ENCODE results near the gene CHPF2. TPM values are rescaled to one million over a fixed set of nuclear protein-coding genes. Genes with fewer than 3 reads are reported as not detected.

CHPF2 gene
- total RNA-seq, 3 donors from 2014 or later = 38.3 to 52.2 (median 41.5) TPM

DNA sequence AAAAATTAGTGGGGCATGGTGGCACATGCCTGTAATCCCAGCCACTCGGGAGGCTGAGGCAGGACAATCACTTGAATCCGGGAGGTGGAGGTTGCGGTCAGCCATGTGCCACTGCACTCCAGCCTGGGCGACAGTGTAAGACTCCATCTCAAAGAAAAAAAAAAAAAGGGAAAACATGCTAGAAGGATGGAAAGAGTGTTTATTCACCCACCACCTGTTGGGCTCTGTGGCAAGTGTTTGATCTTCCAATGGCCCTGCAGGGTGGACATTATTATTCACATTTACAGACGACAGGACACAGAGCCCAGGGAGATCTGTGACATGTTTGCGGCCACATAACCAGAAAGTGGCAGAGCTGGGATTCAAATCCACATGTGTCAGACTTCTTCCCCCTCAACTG is 49.4 kb downstream of the CHPF2 start:
- H3K4me3 ChIP-seq = no peak overlapping the region
- intact Hi-C loops (cut with DNase I, micrococcal nuclease) = no loop called here
- no peaks in the 10 kb centered on the region for H3K9me3 ChIP-seq
- H3K36me3 ChIP-seq (ENCODE audit: low read depth) = no peaks in the 10 kb centered on the region
- TF ChIP-seq, protein P1, sequence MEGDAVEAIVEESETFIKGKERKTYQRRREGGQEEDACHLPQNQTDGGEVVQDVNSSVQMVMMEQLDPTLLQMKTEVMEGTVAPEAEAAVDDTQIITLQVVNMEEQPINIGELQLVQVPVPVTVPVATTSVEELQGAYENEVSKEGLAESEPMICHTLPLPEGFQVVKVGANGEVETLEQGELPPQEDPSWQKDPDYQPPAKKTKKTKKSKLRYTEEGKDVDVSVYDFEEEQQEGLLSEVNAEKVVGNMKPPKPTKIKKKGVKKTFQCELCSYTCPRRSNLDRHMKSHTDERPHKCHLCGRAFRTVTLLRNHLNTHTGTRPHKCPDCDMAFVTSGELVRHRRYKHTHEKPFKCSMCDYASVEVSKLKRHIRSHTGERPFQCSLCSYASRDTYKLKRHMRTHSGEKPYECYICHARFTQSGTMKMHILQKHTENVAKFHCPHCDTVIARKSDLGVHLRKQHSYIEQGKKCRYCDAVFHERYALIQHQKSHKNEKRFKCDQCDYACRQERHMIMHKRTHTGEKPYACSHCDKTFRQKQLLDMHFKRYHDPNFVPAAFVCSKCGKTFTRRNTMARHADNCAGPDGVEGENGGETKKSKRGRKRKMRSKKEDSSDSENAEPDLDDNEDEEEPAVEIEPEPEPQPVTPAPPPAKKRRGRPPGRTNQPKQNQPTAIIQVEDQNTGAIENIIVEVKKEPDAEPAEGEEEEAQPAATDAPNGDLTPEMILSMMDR (IDR thresholded peaks at IDR 0.05) = no peak
- DNase-seq (no peak), ATAC-seq (no peak)
- H3K4me1 ChIP-seq (ENCODE audit: low read depth) = no peaks in the 10 kb centered on the region

DNA sequence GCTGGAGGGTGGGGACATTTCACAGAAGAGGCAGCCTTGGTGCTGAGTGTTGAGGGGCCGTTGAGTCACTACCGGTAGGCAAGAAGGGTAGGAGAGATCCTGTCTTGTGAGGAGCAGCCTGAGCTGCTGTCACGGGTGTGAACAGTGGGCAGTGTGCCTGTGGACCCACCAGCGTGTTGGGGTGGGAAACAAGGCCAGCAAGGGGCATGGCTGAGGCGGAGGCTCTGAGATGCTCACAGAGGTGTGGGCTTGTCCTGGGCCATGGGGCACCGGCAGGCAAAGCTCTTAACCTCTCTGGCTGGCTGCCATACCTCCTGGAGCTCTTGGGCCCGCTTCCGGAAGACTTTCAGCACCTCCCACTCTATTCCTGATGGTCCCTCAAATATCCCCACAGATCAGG is 49.8 kb downstream of the CHPF2 start:
- DNase-seq (no peak), ATAC-seq (no peak)
- H3K9me3 ChIP-seq = no peaks in the 10 kb centered on the region
- H3K4me3 ChIP-seq = no peak overlapping the region
- intact Hi-C loops (cut with DNase I, micrococcal nuclease) = no loop called here
- TF ChIP-seq, protein P1 (IDR thresholded peaks at IDR 0.05) = no peak
- no peaks in the 10 kb centered on the region for H3K36me3 ChIP-seq (ENCODE audit: low read depth)
- no peaks in the 10 kb centered on the region for H3K4me1 ChIP-seq (ENCODE audit: low read depth)

DNA sequence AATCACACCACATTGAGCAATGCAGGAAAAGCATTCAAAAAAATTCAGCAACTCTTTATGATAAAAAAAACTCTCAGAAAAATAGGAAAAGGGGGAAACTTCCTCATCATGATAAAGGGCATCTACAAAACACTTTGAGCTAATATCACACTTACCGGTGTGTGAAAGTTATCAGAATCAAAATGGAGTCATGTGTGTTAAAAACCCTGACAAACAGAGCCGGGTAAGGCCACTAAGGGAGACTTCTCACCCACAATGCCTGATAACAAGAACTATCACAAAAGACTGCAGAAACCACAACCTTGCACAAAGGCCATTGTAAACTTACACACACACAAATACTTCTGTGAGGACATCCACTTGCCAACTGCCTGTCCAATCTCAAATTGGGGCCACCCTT is 51.0 kb downstream of the CHPF2 start:
- no peak overlapping the region for H3K4me3 ChIP-seq
- no peak for ATAC-seq
- no peaks in the 10 kb centered on the region for H3K36me3 ChIP-seq (ENCODE audit: low read depth)
- no peaks in the 10 kb centered on the region for H3K4me1 ChIP-seq (ENCODE audit: low read depth)
- intact Hi-C loops (cut with DNase I, micrococcal nuclease) = no loop called here
- H3K9me3 ChIP-seq = no peaks in the 10 kb centered on the region
- DNase-seq = no peak
- TF ChIP-seq, protein P1 (IDR thresholded peaks at IDR 0.05) = no peak

DNA sequence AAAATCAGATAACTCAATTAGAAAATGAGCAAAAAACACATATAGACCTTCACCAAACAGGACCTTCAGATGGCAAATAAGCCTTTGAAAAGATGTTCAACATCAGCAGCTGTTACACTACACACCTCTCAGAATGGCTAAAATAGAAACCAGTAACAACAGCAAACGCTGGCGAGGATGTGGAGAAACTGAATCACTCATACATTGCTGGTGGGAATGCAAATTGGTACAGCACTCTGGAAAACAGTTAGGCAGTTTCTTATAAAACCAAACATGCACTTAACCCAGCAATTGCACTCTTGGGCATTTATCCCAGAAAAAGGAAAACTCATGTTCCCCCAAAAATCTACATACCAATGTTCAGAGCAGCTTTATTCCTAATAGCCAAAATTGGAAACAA is 53.9 kb downstream of the CHPF2 start:
- TF ChIP-seq, protein P1 (IDR thresholded peaks at IDR 0.05) = no peak
- intact Hi-C loops (cut with DNase I, micrococcal nuclease) = no loop called here
- Histone ChIP-seq H3K4me3 (no peak overlapping the region), H3K36me3 (ENCODE audit: low read depth) (no peaks in the 10 kb centered on the region), H3K4me1 (ENCODE audit: low read depth) (no peaks in the 10 kb centered on the region), H3K9me3 (no peaks in the 10 kb centered on the region)
- DNase-seq (no peak), ATAC-seq (no peak)

Other genes starting within 250 kb of the CHPF2 start
- gene NOS3, start 241.5 kb upstream of the CHPF2 start, total RNA-seq = 1 to 10 TPM; 2.5 to 6.3 (median 6.0) TPM
- gene ATG9B, start 208.0 kb upstream of the CHPF2 start, total RNA-seq = under 1 TPM; 0.09 to 0.90 (median 0.89) TPM
- gene ABCB8, start 204.0 kb upstream of the CHPF2 start, total RNA-seq = 10 to 100 TPM; 40.1 to 44.9 (median 41.8) TPM
- gene ASIC3, start 184.0 kb upstream of the CHPF2 start, total RNA-seq = 1 to 10 TPM; 1.2 to 6.5 (median 3.4) TPM
- 10 to 100 TPM in 2 of 3 donors, 1 to 10 TPM in 1; 8.3 to 12.4 (median 11.7) TPM for gene CDK5, start 174.6 kb upstream of the CHPF2 start, total RNA-seq
- gene SLC4A2, start 172.9 kb upstream of the CHPF2 start, total RNA-seq = 100 to 1,000 TPM in 1 of 3 donors, 10 to 100 TPM in 2; 82.2 to 168 (median 89.5) TPM
- 100 to 1,000 TPM in 1 of 3 donors, 10 to 100 TPM in 2; 78.6 to 122 (median 98.5) TPM for gene FASTK, start 151.7 kb upstream of the CHPF2 start, total RNA-seq
- 10 to 100 TPM; 54.2 to 63.7 (median 60.8) TPM for gene TMUB1, start 149.0 kb upstream of the CHPF2 start, total RNA-seq
- gene AGAP3, start 146.0 kb upstream of the CHPF2 start, total RNA-seq = 100 to 1,000 TPM in 1 of 3 donors, 10 to 100 TPM in 2; 39.7 to 116 (median 50.6) TPM
- not detected for gene GBX1, start 64.8 kb upstream of the CHPF2 start, total RNA-seq
- not detected for gene ASB10, start 45.2 kb upstream of the CHPF2 start, total RNA-seq
- not detected for gene H2BK1, start 22.0 kb upstream of the CHPF2 start, total RNA-seq
- gene ABCF2, start 5.3 kb upstream of the CHPF2 start, total RNA-seq = 10 to 100 TPM; 27.0 to 36.4 (median 28.4) TPM
- gene SMARCD3, start 16.2 kb downstream of the CHPF2 start, total RNA-seq = 10 to 100 TPM in 2 of 3 donors, 1 to 10 TPM in 1; 5.1 to 44.3 (median 10.0) TPM
- gene NUB1, start 109.3 kb downstream of the CHPF2 start, total RNA-seq = 10 to 100 TPM; 66.2 to 77.5 (median 76.9) TPM
- 10 to 100 TPM in 1 of 3 donors, 1 to 10 TPM in 1, under 1 TPM in 1; 0.38 to 16.6 (median 1.2) TPM for gene WDR86, start 177.6 kb downstream of the CHPF2 start, total RNA-seq
- gene CRYGN, start 207.7 kb downstream of the CHPF2 start, total RNA-seq = under 1 TPM in 1 of 3 donors, not detected in 2; 0.51 TPM

Measured in mucosa of descending colon (tissue), 3 donors.